H1 (cell line): ENCODE data around the gene IPO11. TPM values are rescaled to one million over a fixed set of nuclear protein-coding genes. Genes with fewer than 3 reads are reported as not detected.

Experiments
- CHD2 ChIP-seq: IDR thresholded peaks from 2 replicates; pipeline ENCODE4 v1.6.1; 2012; ENCODE audit warnings: low read length, improper control_type of control experiment
- CTCF ChIP-seq, 3 experiments: IDR thresholded peaks; 1 replicate in 2 of 3; 2 replicates in 1 of 3; pipeline versions ENCODE4 v1.5.1 to v1.6.1; 2011; ENCODE audit warnings: low read length in 3 of 3, mild to moderate bottlenecking in 3 of 3, inconsistent platforms in 2 of 3, low read depth in 1 of 3, moderate library complexity in 1 of 3; ENCODE audit not compliant: insufficient read depth in 1 of 3; ENCODE audit errors: control extremely low read depth in 1 of 3
- FOSL1 ChIP-seq: IDR thresholded peaks from 2 replicates; pipeline ENCODE4 v1.6.1; 2011; ENCODE audit warnings: mild to moderate bottlenecking, low read depth, low read length, moderate library complexity; ENCODE audit not compliant: insufficient read depth
- NRF1 ChIP-seq: IDR thresholded peaks from 2 replicates; pipeline ENCODE4 v1.6.1; 2011; ENCODE audit warnings: mild to moderate bottlenecking, low read depth, low read length, improper control_type of control experiment
- TAF7 ChIP-seq: optimal IDR thresholded peaks from 2 replicates; pipeline ENCODE3; 2011; ENCODE audit warnings: low read depth, mild to moderate bottlenecking, inconsistent platforms, low read length, moderate library complexity, borderline replicate concordance
- polyA plus RNA-seq, 7 experiments: library from polyadenylated mRNA; depleted of rRNA in 3 of 7; stranded (reverse) in 5 of 7; unstranded in 2 of 7; fragments of >200 nt in 5 of 7; fragments of 200-250 nt in 2 of 7; gene quantifications; 1 replicate in 5 of 7; 2 replicates in 1 of 7; 4 replicates in 1 of 7; pipeline versions ENCODE4 v1.2.1 to v1.2.3, GENCODE V29; 2011 to 2013; ENCODE audit warnings: missing spikeins in 2 of 7, mixed read lengths in 2 of 7
- total RNA-seq: library from RNA; stranded (reverse); fragmentation: NEBNext Ultra II Directional; extraction: Animal tissue kit (Norgen Biotek cat#: 25700); gene quantifications from 2 replicates; pipeline ENCODE4 v1.2.1, GENCODE V29; 2021
- TF ChIP-seq, protein P1 (sequence below): IDR thresholded peaks from 2 replicates; pipeline ENCODE4 v1.6.1; 2012; ENCODE audit warnings: inconsistent platforms

Gene IPO11
- total and polyA plus RNA-seq, 2 of the 8 experiments (the other 6 are each of a cell fraction or from before 2014, with no cell fraction given) = 23.6 to 64.4 TPM

GRCh38 chr5:62421414-62421813 is 8.9 kb downstream of the IPO11 start (continued):
- TF ChIP-seq CTCF (IDR thresholded peaks at IDR 0.05; ENCODE audit: control extremely low read depth in 1 of 3, insufficient read depth in 1 of 3, low read depth in 1 of 3, low read length in 3 of 3) (no peak), FOSL1 (no peak), CHD2 (no peak), NRF1 (no peak), TAF7 (no peak)
- TF ChIP-seq, protein P1, sequence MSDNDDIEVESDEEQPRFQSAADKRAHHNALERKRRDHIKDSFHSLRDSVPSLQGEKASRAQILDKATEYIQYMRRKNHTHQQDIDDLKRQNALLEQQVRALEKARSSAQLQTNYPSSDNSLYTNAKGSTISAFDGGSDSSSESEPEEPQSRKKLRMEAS = no peak
- TF ChIP-seq, all 59 proteins: peak for 0
